Measurements from ENCODE around the gene IL6ST. TPM values are rescaled to one million over a fixed set of nuclear protein-coding genes. Genes with fewer than 3 reads are reported as not detected.

IL6ST gene
- total and polyA plus RNA-seq, 4 donors: 51.3 to 438 (median 109) TPM

DNA sequence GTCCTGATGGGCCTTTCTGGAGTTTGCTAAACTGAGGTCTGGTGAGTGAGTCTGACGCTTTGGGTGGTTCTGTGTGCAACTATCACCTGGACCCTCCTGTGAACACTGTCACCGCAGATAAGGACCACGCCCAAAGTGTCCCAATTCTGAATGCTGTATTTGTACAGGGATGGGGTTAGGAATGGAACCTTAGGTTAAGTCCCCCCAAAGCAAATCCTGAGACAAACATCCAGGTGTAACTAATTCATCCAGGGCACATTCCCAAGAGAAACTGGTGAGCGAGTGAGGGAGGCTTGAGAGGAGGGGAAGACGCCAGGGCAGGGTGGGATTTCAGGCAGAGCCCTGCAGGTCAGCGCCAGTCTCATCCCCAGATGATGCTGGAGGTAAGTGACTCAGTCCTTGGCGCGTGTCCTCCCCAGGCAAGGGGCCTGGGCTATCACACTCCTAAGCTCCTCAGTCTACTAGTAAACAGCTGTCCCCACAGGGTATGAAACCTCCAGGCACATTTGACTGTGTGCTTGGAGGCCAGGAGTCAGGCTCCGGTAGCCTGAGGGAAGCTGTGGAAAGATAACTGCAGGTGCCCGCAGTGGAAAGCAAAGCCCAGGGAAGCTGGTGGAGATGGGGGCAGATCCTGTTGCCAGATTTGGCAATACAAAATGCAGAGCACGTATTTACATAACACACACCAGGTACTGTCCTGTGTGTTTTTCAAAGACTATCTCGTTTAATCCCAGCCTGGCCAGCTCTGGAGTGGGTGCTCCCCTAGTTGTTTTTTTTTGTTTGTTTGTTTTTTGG is 66.7 kb downstream of the IL6ST start:
- H3K36me3 ChIP-seq (ENCODE audit: control insufficient read depth in 4 of 4, insufficient read depth in 3 of 4, low read depth in 1 of 4, low read length in 3 of 4): no peaks in the 10 kb centered on the region
- no peaks in the 10 kb centered on the region for H3K9me3 ChIP-seq (ENCODE audit: control insufficient read depth in 4 of 4, low read length in 3 of 4)
- H3K4me1 ChIP-seq (ENCODE audit: control insufficient read depth in 4 of 4, insufficient read depth in 4 of 4, low read length in 3 of 4): peaks cover 0 to 12% (median 4%) of the 10 kb centered on the region in 4 donors
- H3K9ac ChIP-seq (ENCODE audit: low read depth in 1 of 2, low read length in 2 of 2): no peak overlapping the region
- DNase-seq (ENCODE audit: low spot score): no peak
- H3K4me3 ChIP-seq (ENCODE audit: low read depth in 1 of 3, low read length in 3 of 3): no peak overlapping the region
- 77% methylated on average over 12 of the region's 12 CpGs for WGBS
- H3K27ac ChIP-seq (ENCODE audit: low read depth in 1 of 2, low read length in 2 of 2): no peak overlapping the region
- TF ChIP-seq JUND (IDR thresholded peaks at IDR 0.05): peak in 1 of 2 donors; percentile 23
- no peak for TF ChIP-seq GABPA (IDR thresholded peaks at IDR 0.05 in 1 of 2, conservative IDR thresholded peaks at IDR 0.05 in 1 of 2)
- TF ChIP-seq RAD21 (IDR thresholded peaks at IDR 0.05): no peak
- TF ChIP-seq HNF4G (IDR thresholded peaks at IDR 0.05): no peak
- TF ChIP-seq FOXA1 (IDR thresholded peaks at IDR 0.05): peak; percentile 40
- TF ChIP-seq FOXA2 (IDR thresholded peaks at IDR 0.05): peak; percentile 74
- TF ChIP-seq, protein P1, sequence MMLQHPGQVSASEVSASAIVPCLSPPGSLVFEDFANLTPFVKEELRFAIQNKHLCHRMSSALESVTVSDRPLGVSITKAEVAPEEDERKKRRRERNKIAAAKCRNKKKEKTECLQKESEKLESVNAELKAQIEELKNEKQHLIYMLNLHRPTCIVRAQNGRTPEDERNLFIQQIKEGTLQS (IDR thresholded peaks at IDR 0.05): no peak
- TF ChIP-seq ZBTB33 (IDR thresholded peaks at IDR 0.05): peak; percentile 42
- no peak for TF ChIP-seq TAF1 (conservative IDR thresholded peaks at IDR 0.05)
- TF ChIP-seq, protein P2, sequence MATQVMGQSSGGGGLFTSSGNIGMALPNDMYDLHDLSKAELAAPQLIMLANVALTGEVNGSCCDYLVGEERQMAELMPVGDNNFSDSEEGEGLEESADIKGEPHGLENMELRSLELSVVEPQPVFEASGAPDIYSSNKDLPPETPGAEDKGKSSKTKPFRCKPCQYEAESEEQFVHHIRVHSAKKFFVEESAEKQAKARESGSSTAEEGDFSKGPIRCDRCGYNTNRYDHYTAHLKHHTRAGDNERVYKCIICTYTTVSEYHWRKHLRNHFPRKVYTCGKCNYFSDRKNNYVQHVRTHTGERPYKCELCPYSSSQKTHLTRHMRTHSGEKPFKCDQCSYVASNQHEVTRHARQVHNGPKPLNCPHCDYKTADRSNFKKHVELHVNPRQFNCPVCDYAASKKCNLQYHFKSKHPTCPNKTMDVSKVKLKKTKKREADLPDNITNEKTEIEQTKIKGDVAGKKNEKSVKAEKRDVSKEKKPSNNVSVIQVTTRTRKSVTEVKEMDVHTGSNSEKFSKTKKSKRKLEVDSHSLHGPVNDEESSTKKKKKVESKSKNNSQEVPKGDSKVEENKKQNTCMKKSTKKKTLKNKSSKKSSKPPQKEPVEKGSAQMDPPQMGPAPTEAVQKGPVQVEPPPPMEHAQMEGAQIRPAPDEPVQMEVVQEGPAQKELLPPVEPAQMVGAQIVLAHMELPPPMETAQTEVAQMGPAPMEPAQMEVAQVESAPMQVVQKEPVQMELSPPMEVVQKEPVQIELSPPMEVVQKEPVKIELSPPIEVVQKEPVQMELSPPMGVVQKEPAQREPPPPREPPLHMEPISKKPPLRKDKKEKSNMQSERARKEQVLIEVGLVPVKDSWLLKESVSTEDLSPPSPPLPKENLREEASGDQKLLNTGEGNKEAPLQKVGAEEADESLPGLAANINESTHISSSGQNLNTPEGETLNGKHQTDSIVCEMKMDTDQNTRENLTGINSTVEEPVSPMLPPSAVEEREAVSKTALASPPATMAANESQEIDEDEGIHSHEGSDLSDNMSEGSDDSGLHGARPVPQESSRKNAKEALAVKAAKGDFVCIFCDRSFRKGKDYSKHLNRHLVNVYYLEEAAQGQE (IDR thresholded peaks at IDR 0.05): no peak
- TF ChIP-seq RXRA (IDR thresholded peaks at IDR 0.05): peak; percentile 19 to 55
- no peak for TF ChIP-seq NR2F2 (IDR thresholded peaks at IDR 0.05)
- TF ChIP-seq SP1 (IDR thresholded peaks at IDR 0.05): peak; percentile 45
- peak; percentile 36 to 54 for TF ChIP-seq HNF4A (conservative IDR thresholded peaks at IDR 0.05)
- peak; percentile 20 for TF ChIP-seq MAX (IDR thresholded peaks at IDR 0.05)
- no peak for TF ChIP-seq CTCF (IDR thresholded peaks at IDR 0.05; ENCODE audit: low read depth, low read length, missing input control)
- peak; percentile 38 for TF ChIP-seq YY1 (IDR thresholded peaks at IDR 0.05)
- no peak for TF ChIP-seq EGR1 (IDR thresholded peaks at IDR 0.05; ENCODE audit: low read depth in 2 of 2)
- no peaks in the 10 kb centered on the region for H3K27me3 ChIP-seq (ENCODE audit: control insufficient read depth in 4 of 4, insufficient read depth in 4 of 4, low read length in 3 of 4)

Data from liver (tissue), 9 donors.